HG03460 (cell line): Measurements from ENCODE around the gene RRAS.

Experiments
- ATAC-seq: cut with Tn5 transposase; IDR thresholded peaks from one replicate; pipeline ENCODE4 v1.9.1; 2021; ENCODE audit not compliant: unreplicated experiment

RRAS gene

GRCh38 chr19:49677231-49677900 lies 37.4 kb upstream of the RRAS start, which contains the start of gene PRMT1:
TSS of gene PRMT1 (plus strand) at chr19:49677271. CDS start at chr19:49677281, 10 bp downstream.
- no peak for ATAC-seq

- peak; percentile 57 for ATAC-seq
These were observed 36.9 kb upstream of the RRAS start for GRCh38 chr19:49676784-49677230.

- peak; percentile 27 for ATAC-seq
These were observed 36.3 kb upstream of the RRAS start for GRCh38 chr19:49676136-49676783.

GRCh38 chr19:49672131-49672919 lies 32.4 kb upstream of the RRAS start:
- ATAC-seq, result no peak

GRCh38 chr19:49669516-49669915 lies 29.6 kb upstream of the RRAS start:
- no peak for ATAC-seq

GRCh38 chr19:49667473-49667872 lies 27.5 kb upstream of the RRAS start:
- no peak for ATAC-seq

GRCh38 chr19:49666120-49666444 lies 26.1 kb upstream of the RRAS start:
- ATAC-seq, result no peak

GRCh38 chr19:49665351-49666119 lies 25.6 kb upstream of the RRAS start, which contains the start of the genes BCL2L12 and IRF3:
TSS of gene BCL2L12 (plus strand) at chr19:49665933. CDS start at chr19:49666693, 760 bp downstream.
TSS of gene IRF3 (minus strand) at chr19:49665857. CDS start at chr19:49664838, 1,019 bp downstream.
- peak; percentile 71 for ATAC-seq

GRCh38 chr19:49665036-49665350 lies 25.1 kb upstream of the RRAS start:
- ATAC-seq, result no peak

GRCh38 chr19:49664171-49665035 lies 24.5 kb upstream of the RRAS start:
- ATAC-seq, result peak; percentile 36

- ATAC-seq, result no peak
These were observed 23.3 kb upstream of the RRAS start for GRCh38 chr19:49663224-49663623.

GRCh38 chr19:49662011-49662410 lies 22.1 kb upstream of the RRAS start:
- no peak for ATAC-seq

GRCh38 chr19:49660338-49660961 lies 20.5 kb upstream of the RRAS start:
- no peak for ATAC-seq

GRCh38 chr19:49658566-49659442 lies 18.9 kb upstream of the RRAS start:
- no peak for ATAC-seq

- no peak for ATAC-seq
These were observed 18.2 kb upstream of the RRAS start for GRCh38 chr19:49658139-49658517.

- ATAC-seq, result no peak
These were observed 17.7 kb upstream of the RRAS start for GRCh38 chr19:49657493-49658138.

- no peak for ATAC-seq
These were observed 16.6 kb upstream of the RRAS start for GRCh38 chr19:49656456-49657109.
